ENCODE data around the gene GJA3. TPM values are rescaled to one million over a fixed set of nuclear protein-coding genes. Genes with fewer than 3 reads are reported as not detected.

The GJA3 gene
- under 1 TPM; 0.14 to 0.29 TPM for total RNA-seq

GRCh38 chr13:20160306-20161274 is at the start of gene GJA3:
TSS of gene GJA3 (minus strand) at chr13:20161052. CDS start at chr13:20143288, 17,764 bp downstream.
- ChIA-PET CTCF (interaction anchor here (0.6 to 1.6 kb wide), 8 partner anchors 15 to 233 kb away, joined by 3 to 6 read pairs (median 3); no protein-coding TSS in a partner anchor), POLR2A (interaction anchor here (1.0 to 2.2 kb wide), 3 partner anchors 33 to 175 kb away, joined by 3 to 9 read pairs (median 4); no protein-coding TSS in a partner anchor)
- H3K4me3 Mint-ChIP-seq = peak within 1 kb of the TSS; percentile 75
- peaks cover 13% of the 10 kb centered on the region for H3K4me1 Mint-ChIP-seq (ENCODE audit: low read depth)
- no peaks in the 10 kb centered on the region for H3K9me3 Mint-ChIP-seq
- intact Hi-C loops (cut with micrococcal nuclease) = loop anchor here (1.0 to 10.0 kb wide), 5 partner anchors 68 to 573 kb away; partner anchors contain the start of genes MPHOSPH8 and ZMYM5
- peaks cover 43% of the 10 kb centered on the region for H3K27me3 Mint-ChIP-seq
- peak; percentile 65 for DNase-seq
- no peaks in the 10 kb centered on the region for H3K36me3 Mint-ChIP-seq
- H3K27ac Mint-ChIP-seq = no peak within 1 kb of the TSS

- POLR2A ChIA-PET = no interaction called here
- intact Hi-C loops (cut with micrococcal nuclease) = no loop called here
- Mint-ChIP-seq H3K4me1 (ENCODE audit: low read depth) (no peaks in the 10 kb centered on the region), H3K4me3 (no peak overlapping the region), H3K36me3 (no peaks in the 10 kb centered on the region), H3K27me3 (peaks cover 16% of the 10 kb centered on the region), H3K9me3 (peaks cover 4% of the 10 kb centered on the region), H3K27ac (no peak overlapping the region)
- no peak for DNase-seq
- CTCF ChIA-PET = interaction anchor here (1.4 kb wide), 1 partner anchor 24 kb away, joined by 3 read pairs; no protein-coding TSS in a partner anchor
Measured at GRCh38 chr13:20209948-20210347, 49.1 kb upstream of the GJA3 start.

GRCh38 chr13:20206698-20207235 is 45.9 kb upstream of the GJA3 start:
- Mint-ChIP-seq H3K27ac (no peak overlapping the region), H3K4me1 (ENCODE audit: low read depth) (no peaks in the 10 kb centered on the region), H3K4me3 (no peak overlapping the region), H3K36me3 (peaks cover 2% of the 10 kb centered on the region), H3K27me3 (peaks cover 18% of the 10 kb centered on the region), H3K9me3 (peaks cover 3% of the 10 kb centered on the region)
- intact Hi-C loops (cut with micrococcal nuclease) = no loop called here
- ChIA-PET POLR2A (no interaction called here), CTCF (no interaction called here)
- DNase-seq = no peak

- intact Hi-C loops (cut with micrococcal nuclease) = no loop called here
- no peak overlapping the region for H3K27ac Mint-ChIP-seq
- H3K4me3 Mint-ChIP-seq = no peak overlapping the region
- ChIA-PET CTCF (interaction anchor here (1.1 kb wide), 1 partner anchor 20 kb away, joined by 3 read pairs; no protein-coding TSS in a partner anchor), POLR2A (no interaction called here)
- peaks cover 6% of the 10 kb centered on the region for H3K9me3 Mint-ChIP-seq
- H3K27me3 Mint-ChIP-seq = peaks cover 21% of the 10 kb centered on the region
- no peaks in the 10 kb centered on the region for H3K4me1 Mint-ChIP-seq (ENCODE audit: low read depth)
- DNase-seq = no peak
- H3K36me3 Mint-ChIP-seq = peaks cover 6% of the 10 kb centered on the region
Measured at GRCh38 chr13:20206065-20206697, 45.3 kb upstream of the GJA3 start.

- ChIA-PET POLR2A (no interaction called here), CTCF (interaction anchor here (0.6 to 2.2 kb wide), 2 partner anchors 31 to 174 kb away, joined by 3 to 10 read pairs; no protein-coding TSS in a partner anchor)
- Mint-ChIP-seq H3K9me3 (peaks cover 6% of the 10 kb centered on the region), H3K27me3 (peaks cover 39% of the 10 kb centered on the region), H3K27ac (no peak overlapping the region), H3K4me1 (ENCODE audit: low read depth) (peaks cover 16% of the 10 kb centered on the region), H3K4me3 (no peak overlapping the region), H3K36me3 (peaks cover 6% of the 10 kb centered on the region)
- no peak for DNase-seq
- intact Hi-C loops (cut with micrococcal nuclease) = no loop called here
Measured at GRCh38 chr13:20198781-20199180, 37.9 kb upstream of the GJA3 start.

GRCh38 chr13:20197361-20197834 is 36.5 kb upstream of the GJA3 start:
- peak overlapping the region; percentile 7 for H3K4me3 Mint-ChIP-seq
- H3K36me3 Mint-ChIP-seq = peaks cover 6% of the 10 kb centered on the region
- intact Hi-C loops (cut with micrococcal nuclease) = loop anchor here (2.0 kb wide), 2 partner anchors 21 to 215 kb away; no protein-coding TSS in a partner anchor
- ChIA-PET POLR2A (no interaction called here), CTCF (interaction anchor here (0.6 to 4.1 kb wide), 30 partner anchors 11 to 728 kb away, joined by 3 to 47 read pairs (median 4); no protein-coding TSS in a partner anchor)
- peaks cover 17% of the 10 kb centered on the region for H3K4me1 Mint-ChIP-seq (ENCODE audit: low read depth)
- H3K27me3 Mint-ChIP-seq = peaks cover 36% of the 10 kb centered on the region
- no peak for DNase-seq
- H3K27ac Mint-ChIP-seq = no peak overlapping the region
- H3K9me3 Mint-ChIP-seq = peaks cover 6% of the 10 kb centered on the region

GRCh38 chr13:20195801-20196200 is 34.9 kb upstream of the GJA3 start:
- no peak for DNase-seq
- H3K27ac Mint-ChIP-seq = no peak overlapping the region
- H3K4me3 Mint-ChIP-seq = no peak overlapping the region
- CTCF ChIA-PET = interaction anchor here (0.5 to 4.1 kb wide), 8 partner anchors 9 to 915 kb away, joined by 3 to 47 read pairs (median 7); no protein-coding TSS in a partner anchor
- peaks cover 47% of the 10 kb centered on the region for H3K27me3 Mint-ChIP-seq
- H3K36me3 Mint-ChIP-seq = no peaks in the 10 kb centered on the region
- POLR2A ChIA-PET = no interaction called here
- intact Hi-C loops (cut with micrococcal nuclease) = loop anchor here (2.0 kb wide), 2 partner anchors 23 to 217 kb away; no protein-coding TSS in a partner anchor
- no peaks in the 10 kb centered on the region for H3K9me3 Mint-ChIP-seq
- peaks cover 17% of the 10 kb centered on the region for H3K4me1 Mint-ChIP-seq (ENCODE audit: low read depth)

- Mint-ChIP-seq H3K36me3 (no peaks in the 10 kb centered on the region), H3K9me3 (no peaks in the 10 kb centered on the region), H3K27me3 (peaks cover 46% of the 10 kb centered on the region), H3K4me3 (peak overlapping the region; percentile 58), H3K4me1 (ENCODE audit: low read depth) (peaks cover 17% of the 10 kb centered on the region), H3K27ac (no peak overlapping the region)
- ChIA-PET CTCF (interaction anchor here (1.9 to 4.1 kb wide), 3 partner anchors 8 to 298 kb away, joined by 11 to 47 read pairs (median 33); no protein-coding TSS in a partner anchor), POLR2A (interaction anchor here (0.9 kb wide), 1 partner anchor 8 kb away, joined by 3 read pairs; no protein-coding TSS in a partner anchor)
- peak; percentile 48 for DNase-seq
- intact Hi-C loops (cut with micrococcal nuclease) = loop anchor here (5.0 kb wide), 2 partner anchors 283 to 508 kb away; partner anchors contain the start of gene IL17D
Measured at GRCh38 chr13:20193907-20194631, 33.2 kb upstream of the GJA3 start.

- H3K9me3 Mint-ChIP-seq = no peaks in the 10 kb centered on the region
- no peak overlapping the region for H3K27ac Mint-ChIP-seq
- H3K4me1 Mint-ChIP-seq (ENCODE audit: low read depth) = peaks cover 17% of the 10 kb centered on the region
- DNase-seq = no peak
- peaks cover 46% of the 10 kb centered on the region for H3K27me3 Mint-ChIP-seq
- POLR2A ChIA-PET = no interaction called here
- CTCF ChIA-PET = no interaction called here
- H3K36me3 Mint-ChIP-seq = no peaks in the 10 kb centered on the region
- intact Hi-C loops (cut with micrococcal nuclease) = loop anchor here (5.0 kb wide), 2 partner anchors 284 to 509 kb away; partner anchors contain the start of gene IL17D
- H3K4me3 Mint-ChIP-seq = peak overlapping the region; percentile 58
Measured at GRCh38 chr13:20193162-20193906, 32.5 kb upstream of the GJA3 start.

GRCh38 chr13:20192836-20193161 is 31.9 kb upstream of the GJA3 start, which contains the start of gene GJB2:
TSS of gene GJB2 (minus strand) at chr13:20192938. CDS start at chr13:20189581, 3,357 bp downstream.
- ChIA-PET CTCF (interaction anchor here (1.0 kb wide), 1 partner anchor 10 kb away, joined by 3 read pairs; no protein-coding TSS in a partner anchor), POLR2A (interaction anchor here (0.5 kb wide), 1 partner anchor 375 kb away, joined by 4 read pairs; no protein-coding TSS in a partner anchor)
- Mint-ChIP-seq H3K4me3 (peak within 1 kb of the TSS; percentile 64), H3K4me1 (ENCODE audit: low read depth) (peaks cover 17% of the 10 kb centered on the region), H3K27me3 (peaks cover 49% of the 10 kb centered on the region), H3K9me3 (no peaks in the 10 kb centered on the region), H3K36me3 (no peaks in the 10 kb centered on the region), H3K27ac (no peak within 1 kb of the TSS)
- intact Hi-C loops (cut with micrococcal nuclease) = loop anchor here (5.0 kb wide), 2 partner anchors 285 to 510 kb away; partner anchors contain the start of gene IL17D
- no peak for DNase-seq
